HL-60 (cell line): ENCODE data around the gene CTTNBP2NL. TPM values are rescaled to one million over a fixed set of nuclear protein-coding genes. Genes with fewer than 3 reads are reported as not detected.

Experiments used
- microRNA-seq: library from miRNA; unstranded; fragments of <30 nt; microRNA quantifications from one replicate; pipeline ENCODE4, GENCODE V29; 2018

CTTNBP2NL gene

Small RNAs within 50 kb of the gene (microRNA-seq; reads per million reads assigned to microRNA genes)
- not detected for gene MIR4256
